GM08714 (cell line): ENCODE data around the gene PTCD2.
"Not testable (repeated sequence)": the region's sequence is repeated elsewhere in the genome, so short reads cannot be mapped to it uniquely, and the experiment has no call there.

Source experiments
- H3K4me3 ChIP-seq: fragments of 200-500 bp; sonication (Bioruptor generic); 2 replicates; pipeline ENCODE4 v1.5.1; 2014; ENCODE audit warnings: mild to moderate bottlenecking, low read length, inconsistent platforms
- ZNF274 ChIP-seq: IDR thresholded peaks from 2 replicates; pipeline ENCODE4 v1.6.1; 2012; ENCODE audit warnings: mild to moderate bottlenecking, low read depth, low read length

Gene PTCD2

DNA sequence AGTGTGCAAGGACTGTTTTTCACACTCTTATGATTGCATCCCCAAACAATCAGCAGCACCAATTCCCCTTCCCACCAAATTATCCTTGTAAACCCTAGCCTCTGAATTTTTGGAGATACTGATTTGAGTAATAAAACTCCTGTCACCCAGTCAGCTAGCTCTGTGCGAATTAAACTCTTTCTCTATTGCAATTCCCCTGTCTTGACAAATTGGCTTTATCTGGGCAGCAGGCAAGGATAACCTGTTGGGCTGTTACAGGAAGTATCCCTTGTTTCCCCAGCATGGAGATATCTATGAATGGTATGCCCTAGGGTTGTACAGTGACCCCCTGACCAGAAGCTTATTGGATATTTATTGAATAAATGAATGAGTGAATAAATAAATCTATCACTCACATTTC, 80.8 kb downstream of the PTCD2 start:
- no peak for TF ChIP-seq ZNF274
- no peak overlapping the region for H3K4me3 ChIP-seq

DNA sequence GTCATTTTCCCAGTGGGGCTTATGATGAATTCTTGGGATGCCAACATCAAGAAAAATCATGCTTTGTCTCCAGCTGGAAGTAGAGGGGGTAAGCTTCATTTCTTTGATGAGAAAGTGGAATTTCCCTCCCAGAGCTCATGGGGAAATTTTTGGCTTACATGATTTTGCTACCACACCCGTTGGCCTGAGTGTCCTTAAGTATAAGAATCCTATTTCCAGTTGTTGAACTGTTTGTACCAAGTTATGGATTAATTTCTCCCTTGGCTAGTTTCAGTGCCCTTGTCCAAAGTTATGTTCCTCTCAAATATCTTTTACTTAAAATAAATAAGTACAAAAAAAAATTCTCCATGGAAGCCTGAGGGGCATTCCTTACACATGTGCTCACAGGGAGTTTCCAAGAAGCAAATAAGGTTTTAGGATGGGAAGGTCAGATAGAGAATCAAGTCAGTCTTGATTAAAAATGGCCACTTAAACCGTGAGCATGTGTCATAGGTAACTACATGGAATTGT, 82.3 kb downstream of the PTCD2 start:
- no peak overlapping the region for H3K4me3 ChIP-seq
- TF ChIP-seq ZNF274: no peak

DNA sequence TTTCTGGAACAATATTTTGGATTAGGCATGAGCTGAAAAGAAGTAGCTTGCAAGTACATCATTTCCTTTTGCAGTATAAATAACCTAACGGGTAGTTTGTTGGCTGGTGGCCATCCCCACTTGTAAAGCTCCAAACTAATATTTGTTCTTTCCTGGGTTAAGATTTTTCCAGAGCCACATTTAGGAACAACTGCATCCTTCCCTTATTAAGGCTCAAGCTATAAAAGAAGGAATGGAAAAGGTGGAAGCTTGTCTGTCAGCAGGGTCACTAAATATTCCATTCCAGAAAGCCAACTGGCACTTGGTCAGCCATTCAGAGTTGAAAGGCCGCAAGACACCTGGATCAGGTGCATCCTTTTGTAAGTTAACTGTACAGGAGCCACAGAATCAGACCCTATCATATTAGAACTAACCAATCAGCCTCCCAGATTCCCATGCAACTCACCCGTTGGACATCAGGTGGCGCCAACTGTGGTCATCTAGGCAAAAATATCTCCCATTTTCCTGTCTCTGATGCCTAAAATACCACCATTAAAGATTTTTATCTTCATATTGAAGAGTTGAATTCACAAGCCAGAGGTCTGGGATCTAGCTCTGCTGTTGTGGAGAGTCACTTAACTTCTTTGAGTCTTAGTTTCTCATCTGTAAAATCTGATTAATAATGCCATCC, 82.9 kb downstream of the PTCD2 start:
- no peak overlapping the region for H3K4me3 ChIP-seq
- TF ChIP-seq ZNF274: no peak

DNA sequence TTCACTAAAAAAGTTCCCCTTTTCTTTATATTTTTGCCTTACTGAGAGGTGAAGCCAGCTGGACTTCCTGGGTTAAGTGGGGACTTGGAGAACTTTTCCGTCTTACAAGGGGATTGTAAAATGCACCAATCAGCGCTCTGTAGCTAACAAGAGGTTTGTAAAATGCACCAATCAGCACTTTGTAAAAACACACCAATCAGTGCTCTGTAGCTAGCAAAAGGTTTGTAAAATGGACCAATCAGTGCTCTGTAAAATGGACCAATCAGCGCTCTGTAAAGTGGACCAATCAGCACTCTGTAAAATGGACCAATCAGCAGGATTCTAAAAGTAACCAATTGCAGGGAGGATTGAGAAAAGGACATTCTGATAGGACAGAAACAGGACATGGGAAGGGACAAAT, 84.6 kb downstream of the PTCD2 start:
- not testable (repeated sequence) for H3K4me3 ChIP-seq

GRCh38 chr5:72407078-72407477, 86.9 kb downstream of the PTCD2 start:
- no peak overlapping the region for H3K4me3 ChIP-seq
- TF ChIP-seq ZNF274: no peak

GRCh38 chr5:72407541-72407940, 87.4 kb downstream of the PTCD2 start:
- no peak for TF ChIP-seq ZNF274
- H3K4me3 ChIP-seq: no peak overlapping the region

GRCh38 chr5:72408127-72408526, 88.0 kb downstream of the PTCD2 start:
- no peak overlapping the region for H3K4me3 ChIP-seq
- TF ChIP-seq ZNF274: no peak

- no peak for TF ChIP-seq ZNF274
- H3K4me3 ChIP-seq: no peak overlapping the region
Measured at GRCh38 chr5:72408603-72409002, 88.4 kb downstream of the PTCD2 start.

- H3K4me3 ChIP-seq: no peak overlapping the region
- no peak for TF ChIP-seq ZNF274
Measured at GRCh38 chr5:72410688-72411295, 90.6 kb downstream of the PTCD2 start.

- H3K4me3 ChIP-seq: no peak overlapping the region
- TF ChIP-seq ZNF274: no peak
Measured at GRCh38 chr5:72412283-72413055, 92.3 kb downstream of the PTCD2 start.

DNA sequence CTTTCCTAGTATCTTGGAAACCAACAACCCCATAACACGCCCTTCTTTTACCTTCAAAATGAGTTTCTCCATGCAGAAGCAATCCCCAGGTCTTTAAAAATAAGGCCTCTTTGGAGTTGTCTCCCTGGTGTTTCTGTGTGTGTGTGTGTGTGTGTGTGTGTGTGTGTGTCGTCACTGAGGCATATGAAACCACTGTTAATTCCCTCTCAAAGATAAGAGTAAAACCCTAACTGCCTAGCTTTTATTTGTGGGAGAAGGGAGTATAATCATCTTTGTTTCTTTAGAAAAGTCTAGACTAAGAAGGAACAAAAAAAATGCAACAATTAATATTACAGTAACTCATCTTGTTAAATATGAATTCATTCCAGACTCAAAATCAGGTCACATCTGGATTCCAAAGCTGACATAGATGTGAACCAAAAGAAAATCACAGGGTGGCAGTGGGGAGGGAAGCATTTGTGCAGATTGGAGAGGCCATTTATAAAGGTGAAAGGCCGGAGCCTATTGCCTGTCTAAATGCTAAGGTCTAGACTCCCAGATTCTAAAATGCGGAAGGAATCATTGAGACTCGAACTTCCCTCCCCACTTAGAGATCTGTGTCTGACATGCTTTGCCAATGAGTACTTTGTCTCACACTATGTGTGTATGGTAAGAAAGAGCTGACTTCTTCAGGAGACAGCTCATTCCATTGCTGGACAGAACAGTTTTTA, 95.6 kb downstream of the PTCD2 start:
- no peak overlapping the region for H3K4me3 ChIP-seq
- no peak for TF ChIP-seq ZNF274

DNA sequence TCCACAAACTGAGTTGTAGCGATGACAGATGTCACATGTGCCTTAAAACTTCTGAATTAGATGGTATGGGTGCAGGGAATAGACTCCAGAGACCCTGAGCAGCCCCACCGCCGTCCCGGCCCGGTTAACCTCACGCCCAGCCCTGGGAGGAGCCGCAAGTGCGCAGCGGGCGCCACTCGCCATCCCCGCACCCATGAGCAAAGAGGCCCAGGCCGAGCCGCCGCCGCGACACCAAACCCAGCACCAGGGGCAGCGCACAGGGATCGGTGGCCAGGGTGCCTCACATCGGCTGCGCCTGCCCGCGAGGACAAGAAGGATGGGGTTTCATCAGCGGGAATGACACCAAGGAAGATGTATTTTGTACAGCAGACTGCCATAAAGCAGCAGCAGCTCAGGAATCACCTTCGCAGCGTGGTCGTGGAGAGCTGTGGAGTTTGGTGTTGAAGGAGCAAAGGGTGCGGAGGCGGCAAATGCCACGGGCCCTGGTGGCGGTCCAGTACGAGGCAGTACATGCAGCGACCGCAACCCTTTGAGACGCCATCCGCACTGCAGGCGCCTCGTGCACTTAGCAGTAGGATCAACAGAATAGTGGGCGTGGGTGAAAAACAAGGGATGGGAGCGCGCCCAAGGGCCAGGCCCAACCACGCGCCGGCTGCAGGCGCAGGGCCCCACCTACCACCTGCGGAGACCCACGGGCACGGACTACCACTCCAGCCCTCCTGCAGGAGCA, 97.3 kb downstream of the PTCD2 start:
- no peak overlapping the region for H3K4me3 ChIP-seq
- no peak for TF ChIP-seq ZNF274
